Nucleus accumbens (tissue), 56 donors: ENCODE data around the gene PRPSAP1.

Source experiments
- DNase-seq, 56 donors: peaks; one replicate each; lab custom pipeline; 2025; lab: John Stamatoyannopoulos, UW

PRPSAP1 gene

DNA sequence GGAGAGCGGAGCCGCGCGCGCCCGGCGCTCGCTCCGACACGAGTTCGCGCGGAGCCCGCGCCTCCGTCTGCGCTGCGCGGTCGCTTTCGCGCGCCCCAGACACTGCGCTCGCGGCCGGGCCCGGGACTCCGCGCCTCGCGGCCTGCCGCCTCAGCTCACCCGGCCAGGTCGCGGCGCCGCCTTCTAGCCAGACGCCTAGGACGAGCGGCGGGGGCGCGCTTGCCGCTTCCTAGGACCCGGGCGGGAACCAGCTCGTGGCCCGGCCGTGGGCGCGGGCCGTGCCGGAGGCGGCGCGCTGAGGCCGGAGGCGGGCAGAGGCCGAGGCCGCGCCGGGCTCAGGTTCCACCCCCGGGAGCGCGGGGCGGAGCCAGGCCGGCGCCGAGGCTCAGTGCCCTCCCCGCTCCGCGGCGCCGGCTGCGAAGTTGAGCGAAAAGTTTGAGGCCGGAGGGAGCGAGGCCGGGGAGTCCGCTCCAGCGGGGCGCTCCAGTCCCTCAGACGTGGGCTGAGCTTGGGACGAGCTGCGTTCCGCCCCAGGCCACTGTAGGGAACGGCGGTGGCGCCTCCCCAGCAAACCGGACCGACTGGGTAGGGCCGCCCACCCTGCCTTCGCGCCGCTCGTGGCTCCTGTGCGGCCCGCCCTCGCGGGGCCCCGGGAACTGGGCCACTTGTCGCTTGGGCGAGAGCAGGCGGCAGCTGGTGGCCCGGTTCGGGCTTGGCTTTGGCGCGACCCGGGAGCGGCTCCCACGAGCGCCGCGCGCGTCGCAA lies 30.7 kb upstream of the PRPSAP1 start, which contains the start of gene SPHK1:
TSS of gene SPHK1 (plus strand) at position 388 of the 765 bp plus-strand sequence. CDS start 1,036 bp downstream, outside the sequence.
- peak in 3 of 56 donors; percentile 25 to 64 (median 43) for DNase-seq

DNA sequence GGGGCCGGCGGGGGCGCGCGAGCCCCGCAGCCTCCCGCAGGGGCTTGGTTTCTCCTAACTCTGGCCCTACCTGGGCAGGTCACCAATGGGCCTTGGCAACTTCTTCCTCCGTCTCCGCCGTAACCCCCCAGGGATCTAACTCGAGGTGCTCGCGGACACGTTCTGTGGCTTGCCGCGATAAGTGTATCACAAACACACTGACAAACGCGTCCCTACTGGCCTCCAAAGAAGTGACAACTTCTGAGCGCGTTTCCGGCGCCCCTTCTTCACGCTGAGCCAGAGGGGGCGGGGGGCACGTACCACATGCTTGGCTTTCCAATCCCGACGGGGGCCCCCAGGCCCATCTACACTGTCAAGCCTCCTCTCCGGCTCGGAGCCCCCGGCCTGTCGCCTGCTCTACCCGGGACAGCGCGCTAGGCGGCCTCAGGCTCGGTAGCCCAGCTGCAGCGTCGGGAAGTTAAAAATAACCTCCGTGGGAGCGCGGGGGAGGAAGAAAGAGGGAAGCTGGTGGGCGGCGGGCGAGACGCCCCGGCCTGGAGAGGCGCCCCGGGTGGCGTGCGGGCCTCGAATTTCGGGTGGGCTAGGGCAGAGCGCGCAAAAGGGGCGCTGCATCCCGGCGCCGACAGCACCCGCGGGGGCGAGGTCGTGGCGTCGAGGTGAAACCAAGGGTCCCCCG lies 30.0 kb upstream of the PRPSAP1 start:
- DNase-seq, result peak in 3 of 56 donors; percentile 14 to 51 (median 15)

DNA sequence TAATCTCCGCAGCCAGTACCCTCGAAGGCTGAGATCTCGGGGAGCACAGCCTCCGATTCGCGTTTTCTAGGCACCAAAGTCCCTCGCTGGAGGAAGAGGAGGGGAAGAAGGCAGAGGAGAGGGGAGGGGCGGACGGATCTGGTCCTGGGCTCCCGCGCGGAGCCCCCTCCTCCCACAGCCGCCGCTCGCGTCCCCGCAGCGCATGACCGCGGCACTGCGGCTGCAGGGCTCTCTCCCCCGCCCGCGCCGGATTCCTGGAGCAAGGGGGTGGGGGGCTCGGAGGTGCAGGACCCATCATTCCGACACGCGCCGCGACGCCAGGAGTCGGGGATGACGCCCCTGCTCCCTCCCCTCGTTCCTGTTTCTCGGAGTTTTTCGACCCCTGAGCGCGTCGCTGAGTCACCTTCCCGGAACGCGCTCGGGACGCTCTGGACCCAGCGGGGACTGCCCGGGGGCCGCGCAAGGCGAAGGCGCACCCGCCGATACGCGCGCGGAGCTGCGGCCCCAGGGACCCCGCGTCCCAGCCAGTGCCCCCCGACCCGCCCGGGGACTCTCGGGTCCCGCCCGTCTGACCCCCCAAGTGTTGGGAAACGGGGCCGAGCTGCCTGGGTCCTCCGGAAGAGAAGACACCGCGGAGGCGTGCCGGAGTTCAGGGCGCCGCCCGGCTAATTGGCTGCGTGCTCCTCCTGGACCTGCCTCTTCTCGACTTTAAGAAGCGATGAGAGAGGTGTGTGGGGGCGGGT lies 29.3 kb upstream of the PRPSAP1 start:
- peak in 2 of 56 donors; percentile 23 to 56 for DNase-seq

DNA sequence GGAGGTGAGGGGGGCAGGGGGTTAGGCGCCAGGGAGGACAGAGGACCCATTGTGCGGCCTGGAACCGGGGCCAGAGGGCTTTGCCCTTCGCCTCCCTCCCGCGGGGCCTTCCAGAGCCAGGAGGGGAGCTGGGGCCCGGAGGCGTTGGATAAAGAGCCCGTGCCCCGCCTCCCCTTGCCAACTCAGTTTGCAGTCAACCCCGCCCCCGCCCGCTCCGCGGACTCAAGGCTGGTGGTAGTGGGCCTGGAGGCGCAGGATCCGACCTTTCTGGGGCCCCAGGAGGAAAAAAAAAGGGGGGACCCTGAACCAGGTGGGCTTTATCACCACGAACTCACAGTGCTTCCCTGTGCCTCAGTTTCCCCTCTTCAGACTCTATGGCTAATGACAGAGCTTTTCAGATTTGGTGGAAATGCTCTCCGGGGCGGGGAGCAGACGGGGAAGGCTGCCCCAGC lies 28.7 kb upstream of the PRPSAP1 start:
- peak in 3 of 56 donors; percentile 11 to 35 (median 18) for DNase-seq

DNA sequence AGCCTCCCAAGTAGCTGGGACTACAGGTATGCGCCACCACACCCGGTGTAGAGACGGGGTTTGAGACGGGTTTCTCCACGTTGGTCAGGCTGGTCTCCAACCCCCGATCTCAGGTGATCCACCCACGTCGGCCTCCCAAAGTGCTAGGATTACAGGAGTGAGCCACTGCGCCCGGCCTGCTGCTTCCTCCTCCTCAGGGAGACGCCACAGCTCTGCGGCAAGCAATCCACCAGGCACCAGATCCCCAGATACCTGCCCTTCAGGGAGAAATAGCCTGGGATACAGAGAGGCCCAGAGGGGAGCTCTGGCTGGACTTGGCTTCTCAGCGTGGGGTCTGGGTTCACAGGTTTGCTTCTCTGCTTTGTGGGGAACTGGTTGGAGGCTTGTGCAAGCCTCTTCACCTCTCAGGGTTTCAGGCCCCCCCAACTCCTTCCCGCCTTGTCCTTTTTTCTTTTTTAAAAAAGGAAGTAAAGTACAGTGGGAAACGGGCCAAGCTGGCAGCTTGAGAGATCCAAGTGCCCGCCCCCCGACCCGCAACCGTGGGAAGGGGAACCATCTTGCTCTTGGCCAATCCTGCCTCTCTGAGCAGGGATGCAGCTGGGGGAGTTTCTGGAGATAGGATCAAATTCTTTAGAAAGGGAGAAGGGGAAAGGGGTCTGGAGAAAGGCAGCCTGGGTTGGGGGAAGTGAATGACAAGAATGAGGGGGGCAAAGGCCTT lies 28.1 kb upstream of the PRPSAP1 start:
- DNase-seq, result peak in 3 of 56 donors; percentile 10 to 39 (median 30)

DNA sequence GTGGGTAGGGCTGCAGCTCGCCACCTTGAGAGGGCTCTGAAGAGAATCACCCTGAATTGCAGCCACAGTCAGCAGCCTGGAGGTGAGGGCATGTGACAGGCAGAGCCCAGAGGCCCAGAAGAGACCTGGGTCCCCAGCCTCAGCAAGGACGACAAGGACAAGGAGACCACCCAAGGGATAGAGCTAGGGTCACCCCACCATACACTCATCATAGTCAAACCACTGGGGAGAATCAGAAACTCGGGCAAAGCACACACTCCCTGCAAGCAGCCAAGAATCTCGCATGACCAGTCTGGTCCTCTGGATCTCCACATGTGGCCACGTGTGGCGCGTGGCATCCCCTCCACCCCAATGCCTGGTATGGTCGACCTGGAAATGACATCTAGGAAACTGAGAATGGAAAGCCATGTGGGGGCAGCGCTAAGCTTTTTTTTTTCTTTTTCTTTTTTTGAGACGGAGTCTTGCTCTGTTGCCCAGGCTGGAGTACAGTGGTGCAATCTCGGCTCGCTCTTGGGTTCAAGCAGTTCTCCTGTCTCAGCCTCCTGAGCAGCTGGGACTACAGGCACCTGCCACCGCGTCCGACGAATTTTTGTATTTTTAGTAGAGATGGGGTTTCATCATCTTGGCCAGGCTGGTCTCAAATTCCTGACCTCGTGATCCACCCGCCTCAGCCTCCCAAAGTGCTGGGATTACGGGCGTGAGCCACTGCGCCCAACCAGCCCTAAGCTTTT lies 26.1 kb upstream of the PRPSAP1 start:
- DNase-seq, result no peak

DNA sequence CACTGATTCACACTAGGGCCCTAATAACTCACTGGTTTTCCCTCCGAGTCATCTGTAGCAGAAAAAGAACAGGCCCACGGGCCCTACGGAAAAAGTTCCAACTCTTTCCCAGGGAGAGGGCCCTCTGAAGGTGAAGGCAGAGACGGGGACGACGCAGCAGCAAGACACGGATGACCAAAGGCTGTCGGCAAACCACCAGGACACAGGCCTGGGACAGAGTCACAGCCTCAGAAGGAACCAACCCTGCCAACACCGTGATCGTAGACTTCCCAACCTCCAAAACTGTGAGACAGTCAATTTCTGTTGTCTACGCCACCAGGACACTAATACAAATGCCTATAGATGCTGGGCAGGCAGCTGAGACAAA lies 25.5 kb upstream of the PRPSAP1 start:
- no peak for DNase-seq

DNA sequence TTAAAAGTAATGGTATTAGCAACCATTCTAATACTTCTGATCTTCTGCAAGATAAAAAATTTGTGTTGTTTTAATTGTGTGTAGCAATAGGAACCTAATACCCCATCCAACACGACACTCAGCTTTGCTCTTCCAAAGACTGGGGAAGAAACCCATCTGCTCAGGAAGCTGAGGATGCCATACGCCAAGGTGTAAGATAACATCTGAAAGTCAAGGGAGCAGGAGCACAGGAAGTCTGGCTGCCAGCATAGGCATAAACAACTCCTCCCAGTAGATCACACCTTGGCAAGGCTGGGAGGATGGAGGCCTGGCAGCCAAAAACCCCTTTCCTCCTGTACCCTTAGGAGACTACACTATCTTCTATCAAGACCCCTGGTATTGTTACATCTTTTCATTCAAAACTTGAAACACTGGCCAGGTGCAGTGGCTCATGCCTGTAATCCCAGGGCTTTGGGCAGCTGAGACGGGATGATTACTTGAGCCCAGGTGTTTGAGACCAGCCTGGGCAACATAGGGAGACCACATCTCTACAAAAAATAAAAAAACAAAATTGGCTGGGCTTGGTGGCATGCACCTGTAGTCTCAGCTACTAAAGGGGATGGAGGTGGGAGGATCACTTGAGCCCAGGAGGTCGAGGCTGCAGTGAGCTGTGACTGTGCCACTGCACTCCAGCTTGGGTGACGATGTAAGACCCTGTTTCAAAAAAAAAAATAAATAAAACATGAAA lies 25.0 kb upstream of the PRPSAP1 start:
- no peak for DNase-seq

DNA sequence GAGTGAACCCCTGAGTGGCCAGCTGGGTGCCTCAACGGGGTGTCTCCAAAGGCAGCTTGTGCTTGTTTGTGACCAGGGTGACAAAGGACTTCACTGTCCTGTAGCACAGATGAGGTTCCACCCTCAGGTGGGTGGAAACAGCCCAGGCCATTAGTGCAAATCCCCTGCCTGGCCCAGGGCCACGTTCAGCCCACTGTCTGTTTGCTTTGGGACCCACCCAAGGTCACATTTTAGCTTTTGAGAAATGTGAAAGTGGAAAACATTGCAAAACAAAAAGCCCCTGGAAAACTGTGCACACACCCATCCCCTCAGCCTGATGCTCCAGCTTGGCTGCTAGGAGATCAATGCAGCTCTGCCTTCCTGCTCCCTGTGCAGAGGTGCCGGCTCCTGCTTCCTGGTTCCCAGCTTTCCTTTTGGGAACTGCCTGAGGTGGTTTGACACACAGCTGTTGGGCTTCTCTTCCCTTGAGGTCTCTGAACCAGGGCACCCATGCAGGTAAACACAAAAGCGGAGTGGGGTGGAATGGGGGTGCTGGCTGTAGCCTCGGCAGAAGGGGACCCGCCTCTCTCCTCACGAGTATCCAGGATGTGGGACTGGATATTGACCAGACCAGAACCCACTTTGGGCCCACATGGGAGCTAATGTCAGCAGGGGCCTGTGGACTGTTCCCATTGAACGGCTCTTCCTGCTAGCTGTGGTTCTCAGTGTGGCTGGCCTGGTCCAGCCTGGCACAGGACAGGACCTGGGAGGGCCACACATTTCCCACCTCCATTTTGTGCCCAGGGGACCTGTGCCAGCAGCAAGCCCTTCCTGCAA lies 22.8 kb upstream of the PRPSAP1 start:
- DNase-seq, result no peak

DNA sequence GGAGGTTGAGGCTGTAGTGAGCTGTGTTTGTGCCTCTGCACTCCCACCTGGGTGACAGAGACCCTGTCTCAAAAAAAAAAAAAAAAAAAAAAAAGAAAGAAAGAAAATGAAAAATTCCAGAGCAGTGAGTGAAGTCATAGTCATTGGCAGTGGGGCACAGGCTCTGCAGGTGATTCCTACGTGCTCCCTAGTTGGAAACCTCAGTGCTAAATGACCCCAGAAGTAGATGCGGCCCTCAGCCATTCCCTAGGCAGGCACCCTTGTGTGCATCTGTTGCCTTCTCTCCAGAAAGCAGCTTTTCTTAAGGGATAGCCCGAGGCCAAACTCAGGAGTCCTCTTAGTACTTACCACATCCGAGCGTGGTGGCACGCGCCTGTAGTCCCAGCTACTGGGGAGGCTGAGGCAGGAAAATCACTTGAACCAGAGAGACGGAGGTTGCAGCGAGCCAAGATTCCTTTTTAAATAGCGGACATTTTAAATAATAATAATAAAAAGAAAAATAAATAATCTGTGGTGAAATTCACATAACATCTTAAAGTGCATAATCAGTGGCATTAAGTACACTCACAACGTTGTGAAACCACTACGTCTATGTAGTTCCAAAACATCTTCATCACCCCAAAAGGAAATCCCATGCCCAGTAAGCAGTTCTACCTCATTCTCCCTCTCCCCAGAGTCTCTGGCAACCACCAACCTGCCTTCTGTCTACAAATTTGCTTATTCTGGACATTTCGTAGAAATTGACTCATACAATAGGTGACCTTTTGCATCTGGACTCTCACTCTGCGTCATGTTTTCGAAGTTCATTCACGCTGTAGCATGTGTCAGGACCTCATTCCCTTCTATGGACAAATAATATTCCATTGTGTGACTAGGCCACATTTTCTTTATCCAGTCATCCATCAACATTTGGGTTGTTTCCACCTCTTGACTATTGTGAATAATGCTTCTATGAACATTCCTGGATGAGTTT lies 18.2 kb upstream of the PRPSAP1 start:
- no peak for DNase-seq

DNA sequence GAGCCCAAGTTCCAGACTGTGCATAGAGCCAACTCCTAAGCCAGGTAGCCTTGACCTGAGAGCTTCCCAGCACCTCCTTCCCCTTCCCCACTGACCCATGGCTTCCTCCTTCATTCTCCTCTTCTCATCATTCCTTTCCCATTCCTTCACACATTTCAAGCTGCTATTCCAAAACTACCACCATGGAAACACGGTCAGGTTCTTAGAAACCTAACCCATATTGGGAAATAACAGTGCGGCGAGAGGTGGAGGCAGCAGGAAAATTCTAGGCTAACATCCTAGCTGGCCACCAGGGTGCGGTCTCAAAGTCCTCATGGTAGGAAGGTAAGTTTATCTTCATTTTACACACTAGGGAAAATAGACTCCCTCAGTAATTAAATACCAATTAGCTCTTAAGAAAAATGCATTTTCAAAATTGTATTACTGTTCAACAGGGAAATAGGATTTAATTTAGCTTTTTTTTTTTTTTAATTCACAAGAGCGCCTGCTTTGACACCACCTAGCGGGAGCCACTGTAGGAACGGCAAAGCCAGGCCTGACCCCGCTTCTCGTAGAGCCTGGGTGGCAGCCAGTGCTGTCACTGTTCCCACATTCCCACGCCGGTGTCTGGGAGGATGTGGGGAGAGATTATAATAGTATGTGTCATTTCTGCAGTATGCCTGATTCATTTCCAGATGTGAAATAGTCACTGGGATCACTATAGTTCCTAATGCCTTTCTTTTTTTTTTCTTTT lies 16.7 kb upstream of the PRPSAP1 start:
- peak in 33 of 56 donors; percentile 7 to 79 (median 41) for DNase-seq

DNA sequence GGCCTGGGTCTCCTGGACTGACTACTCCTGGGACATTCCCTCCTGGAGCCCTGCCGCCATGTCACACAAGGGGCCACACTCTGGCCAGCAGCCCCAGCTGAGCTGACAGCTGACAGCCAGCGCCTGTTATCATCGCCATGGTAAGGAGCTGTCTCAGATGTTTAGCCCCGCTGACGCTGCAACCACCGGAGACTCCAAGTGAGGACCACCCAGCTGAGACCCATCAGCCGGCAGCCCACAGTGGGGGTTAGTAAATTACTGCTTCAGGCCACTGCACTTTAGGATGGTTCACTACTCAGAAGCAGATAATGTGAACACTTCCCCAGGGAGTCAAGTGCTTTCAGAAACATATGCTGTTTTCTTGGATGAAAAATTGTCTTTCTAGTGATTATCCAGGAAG lies 16.1 kb upstream of the PRPSAP1 start:
- DNase-seq, result no peak

DNA sequence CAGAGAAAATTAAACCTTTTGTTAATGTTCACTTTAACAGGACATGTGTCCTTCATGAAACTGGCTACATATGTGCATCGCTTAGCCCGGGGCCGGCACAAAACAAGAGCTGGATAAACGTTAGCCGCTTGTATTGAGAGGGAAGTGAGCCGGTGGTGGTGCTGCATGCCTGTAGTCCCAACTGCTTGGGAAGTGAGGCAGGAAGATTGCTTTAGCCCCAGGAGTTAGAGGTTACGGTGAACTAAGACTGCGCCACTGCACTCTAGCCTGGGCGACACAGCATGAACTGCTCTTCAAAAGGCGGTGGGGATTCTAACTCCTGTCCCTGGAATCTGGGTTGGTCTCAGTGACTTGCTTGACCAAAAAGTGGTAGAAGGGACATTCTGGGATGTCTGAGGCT lies 15.7 kb upstream of the PRPSAP1 start:
- DNase-seq, result no peak

DNA sequence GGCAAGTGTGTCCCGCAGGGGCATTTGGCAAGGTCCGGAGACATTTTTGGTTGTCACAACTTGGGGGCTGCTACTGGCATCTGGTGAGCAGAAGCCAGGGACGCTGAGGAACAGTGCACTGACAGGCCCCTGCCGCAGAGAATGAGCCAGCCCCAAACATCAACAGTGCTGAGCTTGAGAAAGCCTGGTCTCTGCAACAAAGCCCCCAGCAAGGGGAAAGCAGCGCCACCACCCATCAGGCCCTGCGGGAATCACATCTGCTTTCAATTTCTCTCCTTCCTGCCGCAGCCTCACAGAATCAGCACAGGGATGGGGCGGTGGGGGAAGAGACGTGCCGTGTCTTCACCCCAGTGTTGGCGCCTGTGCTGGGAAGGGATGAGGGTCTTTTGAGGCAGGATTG lies 14.8 kb upstream of the PRPSAP1 start:
- DNase-seq, result no peak

DNA sequence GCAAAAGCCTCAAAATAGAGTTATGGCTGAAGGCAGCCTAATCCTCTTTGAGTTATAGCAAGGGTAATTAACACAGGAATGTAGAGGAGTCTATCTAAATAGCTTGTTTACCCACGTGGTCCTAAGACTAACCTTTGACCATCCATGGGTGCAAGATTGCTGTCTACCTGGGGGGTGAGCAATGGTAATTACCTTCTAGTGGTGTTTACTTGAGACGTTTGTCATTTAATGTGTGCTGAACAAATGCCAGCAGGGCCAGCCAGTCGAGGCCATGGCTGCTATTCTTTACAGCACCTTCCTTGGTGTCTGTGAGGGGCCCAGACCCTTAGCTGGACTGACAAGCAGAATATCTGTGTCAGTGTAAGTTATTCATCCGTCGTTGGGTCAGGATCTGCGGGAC lies 13.9 kb upstream of the PRPSAP1 start:
- no peak for DNase-seq

DNA sequence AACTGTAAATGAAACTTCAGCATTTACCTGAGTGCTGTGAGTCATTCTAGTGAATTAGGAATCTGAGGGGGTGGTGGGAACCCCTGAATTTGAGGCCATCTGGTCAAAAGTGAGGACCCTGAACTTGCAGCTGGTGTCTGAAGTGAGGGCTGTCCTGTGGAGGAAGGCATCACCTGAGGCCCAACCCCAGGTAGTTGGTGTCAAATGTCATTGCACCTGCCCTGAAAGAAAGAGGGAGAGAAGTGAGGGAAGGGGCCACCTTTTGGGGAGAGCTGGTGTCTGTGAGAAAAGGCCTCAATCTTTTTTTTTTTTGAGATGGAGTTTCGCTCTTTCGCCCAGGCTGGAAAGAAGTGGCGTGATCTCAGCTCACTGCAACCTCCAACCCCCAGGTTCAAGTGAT lies 12.5 kb upstream of the PRPSAP1 start:
- no peak for DNase-seq
